SIG-M5 (cell line): ENCODE data around the gene SMIM28.
"Not testable (repeated sequence)": the region's sequence is repeated elsewhere in the genome, so short reads cannot be mapped to it uniquely, and the experiment has no call there.

Experiments used
- DNase-seq: peaks from one replicate; lab custom pipeline; 2025; lab: John Stamatoyannopoulos, UW

Gene SMIM28

GRCh38 chr6:138377844-138378243 lies at the start of gene SMIM28:
TSS of gene SMIM28 (plus strand) at chr6:138377905. CDS start at chr6:138378073, 168 bp downstream.
- no peak for DNase-seq

GRCh38 chr6:138328210-138328609 lies 49.5 kb upstream of the SMIM28 start:
- no peak for DNase-seq

GRCh38 chr6:138330763-138331162 lies 46.9 kb upstream of the SMIM28 start:
- DNase-seq: no peak

GRCh38 chr6:138331444-138331843 lies 46.3 kb upstream of the SMIM28 start:
- DNase-seq: no peak

GRCh38 chr6:138331984-138332383 lies 45.7 kb upstream of the SMIM28 start:
- no peak for DNase-seq

- DNase-seq: no peak
These were observed 43.7 kb upstream of the SMIM28 start for GRCh38 chr6:138334000-138334399.

GRCh38 chr6:138334963-138335362 lies 42.7 kb upstream of the SMIM28 start:
- DNase-seq: no peak

- DNase-seq: no peak
These were observed 41.5 kb upstream of the SMIM28 start for GRCh38 chr6:138336221-138336620.

GRCh38 chr6:138337076-138337475 lies 40.6 kb upstream of the SMIM28 start:
- DNase-seq: no peak

- no peak for DNase-seq
These were observed 38.7 kb upstream of the SMIM28 start for GRCh38 chr6:138339024-138339423.

GRCh38 chr6:138341176-138341575 lies 36.5 kb upstream of the SMIM28 start:
- no peak for DNase-seq

- no peak for DNase-seq
These were observed 34.6 kb upstream of the SMIM28 start for GRCh38 chr6:138343112-138343511.

- no peak for DNase-seq
These were observed 32.0 kb upstream of the SMIM28 start for GRCh38 chr6:138345565-138346285.

- DNase-seq: no peak
These were observed 31.2 kb upstream of the SMIM28 start for GRCh38 chr6:138346302-138347195.

GRCh38 chr6:138347864-138348263 lies 29.8 kb upstream of the SMIM28 start:
- no peak for DNase-seq

- DNase-seq: no peak
These were observed 27.8 kb upstream of the SMIM28 start for GRCh38 chr6:138349891-138350290.

- DNase-seq: no peak
These were observed 19.8 kb upstream of the SMIM28 start for GRCh38 chr6:138357928-138358327.

- not testable (repeated sequence) for DNase-seq
These were observed 9.0 kb upstream of the SMIM28 start for GRCh38 chr6:138368684-138369083.

GRCh38 chr6:138370631-138371451 lies 6.9 kb upstream of the SMIM28 start:
- no peak for DNase-seq

GRCh38 chr6:138371452-138371711 lies 6.3 kb upstream of the SMIM28 start:
- no peak for DNase-seq

- no peak for DNase-seq
These were observed 6.0 kb upstream of the SMIM28 start for GRCh38 chr6:138371720-138372119.

- DNase-seq: no peak
These were observed 4.8 kb upstream of the SMIM28 start for GRCh38 chr6:138372711-138373463.
